H1 (cell line): ENCODE measurements around the gene RGS4. TPM values are rescaled to one million over a fixed set of nuclear protein-coding genes. Genes with fewer than 3 reads are reported as not detected.

Experiments
- CTCF ChIA-PET: fragments of 300-600 bp; sonication (Branson Sonifier 250); formaldehyde crosslinking; loops from one replicate; lab custom pipeline; 2021; ENCODE audit not compliant: partially characterized antibody; lab: Charles Lee
- POLR2A ChIA-PET: fragments of 300-600 bp; sonication (Branson Sonifier 250); formaldehyde crosslinking; loops from one replicate; lab custom pipeline; 2021; ENCODE audit warnings: inconsistent platforms; ENCODE audit not compliant: partially characterized antibody; lab: Charles Lee
- DNase-seq, 2 experiments: peaks; one replicate each; pipeline versions ENCODE4 v3.0.0 to v3.0.0-alpha.2; 2010 to 2022; ENCODE audit warnings: low spot score in 2 of 2, low read depth in 1 of 2, mixed read lengths in 1 of 2
- FAIRE-seq: peaks from 2 replicates; lab custom pipeline; 2011; peaks lifted over from hg19 to GRCh38; lab: Jason Lieb, UNC
- H2AFZ ChIP-seq: 2 replicates; pipeline ENCODE4 v1.8.1; 2012; ENCODE audit warnings: low read length, inconsistent platforms
- H2AK5ac ChIP-seq: 2 replicates; pipeline ENCODE4 v1.6.1; 2013; ENCODE audit warnings: low read depth, low read length
- H2BK120ac ChIP-seq: replicated peaks from 2 replicates; pipeline ENCODE3; 2013; ENCODE audit warnings: low read depth, low read length, inconsistent platforms
- H2BK12ac ChIP-seq: 2 replicates; pipeline ENCODE4 v1.6.1; 2013; ENCODE audit warnings: low read depth, low read length
- H2BK15ac ChIP-seq: 2 replicates; pipeline ENCODE4 v1.6.1; 2013; ENCODE audit warnings: low read length
- H2BK20ac ChIP-seq: 2 replicates; pipeline ENCODE4 v1.6.1; 2013; ENCODE audit warnings: low read length
- H2BK5ac ChIP-seq: 2 replicates; pipeline ENCODE4 v1.6.1; 2013; ENCODE audit warnings: low read depth, low read length
- H3K14ac ChIP-seq: 2 replicates; pipeline ENCODE4 v1.6.1; 2013; ENCODE audit warnings: inconsistent platforms; ENCODE audit not compliant: insufficient read length
- H3K18ac ChIP-seq: 2 replicates; pipeline ENCODE4 v1.6.1; 2013; ENCODE audit warnings: low read length; ENCODE audit errors: extremely low read depth
- H3K23ac ChIP-seq: 2 replicates; pipeline ENCODE4 v1.6.1; 2013; ENCODE audit warnings: inconsistent platforms; ENCODE audit not compliant: insufficient read length
- H3K23me2 ChIP-seq: 2 replicates; pipeline ENCODE4 v1.6.1; 2013; ENCODE audit warnings: low read depth, low read length
- H3K27ac ChIP-seq: 2 replicates; pipeline ENCODE4 v1.6.1; 2011; ENCODE audit warnings: low read depth, low read length, inconsistent platforms
- H3K27me3 ChIP-seq, 4 experiments: replicated peaks in 1 of 4; 1 replicate in 1 of 4; 2 replicates in 3 of 4; pipeline versions ENCODE4 v1.6.1 to v1.8.1; 2011 to 2013; ENCODE audit warnings: low read length in 3 of 4, mild to moderate bottlenecking in 3 of 4, inconsistent platforms in 2 of 4, mixed read lengths in 2 of 4, moderate library complexity in 1 of 4; ENCODE audit not compliant: control insufficient read depth in 3 of 4, insufficient read depth in 3 of 4; ENCODE audit errors: extremely low read depth in 1 of 4
- H3K36me3 ChIP-seq, 4 experiments: 2 replicates each; pipeline versions ENCODE4 v1.6.1 to v1.8.1; 2011 to 2013; ENCODE audit warnings: mild to moderate bottlenecking in 4 of 4, low read length in 3 of 4, moderate library complexity in 2 of 4, control low read depth in 1 of 4, inconsistent platforms in 1 of 4; ENCODE audit not compliant: insufficient read depth in 4 of 4, control insufficient read depth in 2 of 4
- H3K4ac ChIP-seq: replicated peaks from 2 replicates; pipeline ENCODE3; 2013; ENCODE audit warnings: low read length, low read depth, mixed read lengths, inconsistent platforms; ENCODE audit not compliant: insufficient read length
- H3K4me1 ChIP-seq, 4 experiments: replicated peaks in 1 of 4; 1 replicate in 1 of 4; 2 replicates in 3 of 4; pipeline versions ENCODE4 v1.6.1 to v1.8.1; 2011 to 2013; ENCODE audit warnings: low read length in 3 of 4, inconsistent platforms in 2 of 4, mixed read lengths in 1 of 4; ENCODE audit not compliant: insufficient read depth in 4 of 4, control insufficient read depth in 3 of 4
- H3K4me2 ChIP-seq, 2 experiments: 2 replicates each; pipeline versions ENCODE4 v1.6.1 to v1.8.1; 2011 to 2013; ENCODE audit warnings: low read depth in 2 of 2, low read length in 2 of 2, control low read depth in 1 of 2, inconsistent platforms in 1 of 2, mild to moderate bottlenecking in 1 of 2; ENCODE audit not compliant: insufficient read depth in 1 of 2
- H3K4me3 ChIP-seq, 4 experiments: fragments of 200-600, 300-600 bp in 1 of 4; sonication (generic), shearing (Covaris generic), sonication (Bioruptor Twin) in 1 of 4; 2 replicates each; pipeline versions ENCODE4 v1.5.1 to v1.8.1; 2011 to 2016; ENCODE audit warnings: low read length in 4 of 4, low read depth in 3 of 4, control low read depth in 2 of 4, inconsistent platforms in 2 of 4, mild to moderate bottlenecking in 2 of 4, mixed read lengths in 1 of 4, moderate library complexity in 1 of 4; ENCODE audit not compliant: insufficient read depth in 2 of 4; ENCODE audit errors: extremely low read depth in 1 of 4
- H3K56ac ChIP-seq: replicated peaks from 2 replicates; pipeline ENCODE3; 2013; ENCODE audit warnings: low read depth, mild to moderate bottlenecking, mixed read lengths, low read length, inconsistent platforms; ENCODE audit not compliant: insufficient read length
- H3K79me1 ChIP-seq: 2 replicates; pipeline ENCODE4 v1.6.1; 2013; ENCODE audit warnings: low read depth, low read length, control low read depth
- H3K79me2 ChIP-seq, 2 experiments: 2 replicates each; pipeline versions ENCODE4 v1.6.1 to v1.8.1; 2012 to 2013; ENCODE audit warnings: low read length in 2 of 2, mild to moderate bottlenecking in 2 of 2, inconsistent platforms in 1 of 2; ENCODE audit not compliant: insufficient read depth in 2 of 2, control insufficient read depth in 1 of 2
- H3K9ac ChIP-seq, 4 experiments: replicated peaks in 1 of 4; 1 replicate in 1 of 4; 2 replicates in 3 of 4; pipeline versions ENCODE4 v1.6.1 to v1.8.1; 2011 to 2013; ENCODE audit warnings: low read depth in 3 of 4, low read length in 3 of 4, control low read depth in 2 of 4, mild to moderate bottlenecking in 2 of 4, moderate library complexity in 2 of 4, inconsistent platforms in 1 of 4; ENCODE audit errors: extremely low read depth in 1 of 4
- H3K9me3 ChIP-seq, 2 experiments: 2 replicates each; pipeline versions ENCODE4 v1.6.1 to v1.8.1; 2012 to 2013; ENCODE audit warnings: mild to moderate bottlenecking in 2 of 2, moderate library complexity in 2 of 2, control low read depth in 1 of 2, inconsistent platforms in 1 of 2, low read depth in 1 of 2, low read length in 1 of 2, mixed read lengths in 1 of 2; ENCODE audit not compliant: insufficient read depth in 2 of 2
- H4K20me1 ChIP-seq, 2 experiments: replicated peaks in 1 of 2; 2 replicates each; pipeline versions ENCODE3 to v1.8.1; 2011 to 2013; ENCODE audit warnings: inconsistent platforms in 2 of 2, low read length in 2 of 2, mild to moderate bottlenecking in 1 of 2; ENCODE audit not compliant: insufficient read depth in 2 of 2, control insufficient read depth in 1 of 2
- H4K5ac ChIP-seq: 2 replicates; pipeline ENCODE4 v1.6.1; 2013; ENCODE audit warnings: low read length, low read depth, mixed read lengths, inconsistent platforms; ENCODE audit not compliant: insufficient read length
- H4K8ac ChIP-seq: 2 replicates; pipeline ENCODE4 v1.8.0; 2013; ENCODE audit warnings: mild to moderate bottlenecking, moderate library complexity, low read length, inconsistent platforms; ENCODE audit not compliant: insufficient read depth; ENCODE audit errors: extremely low read depth
- H4K91ac ChIP-seq: replicated peaks from 2 replicates; pipeline ENCODE3; 2013; ENCODE audit warnings: low read length, mixed read lengths, inconsistent platforms; ENCODE audit not compliant: insufficient read length
- ATF2 ChIP-seq: IDR thresholded peaks from 2 replicates; pipeline ENCODE4 v1.6.1; 2012; ENCODE audit warnings: low read length, inconsistent platforms
- BACH1 ChIP-seq: IDR thresholded peaks from 2 replicates; pipeline ENCODE4 v1.6.1; 2012; ENCODE audit warnings: low read length, improper control_type of control experiment
- CBX8 ChIP-seq: fragments of 300-800, 300-1000 bp; sonication (generic); IDR thresholded peaks from 2 replicates; pipeline ENCODE4 v1.7.1; 2016; ENCODE audit warnings: low read depth, low read length, borderline replicate concordance
- CHD2 ChIP-seq: IDR thresholded peaks from 2 replicates; pipeline ENCODE4 v1.6.1; 2012; ENCODE audit warnings: low read length, improper control_type of control experiment
- CREB1 ChIP-seq: IDR thresholded peaks from 2 replicates; pipeline ENCODE4 v1.6.1; 2012; ENCODE audit warnings: inconsistent platforms
- EGR1 ChIP-seq: IDR thresholded peaks from 2 replicates; pipeline ENCODE4 v1.6.1; 2011; ENCODE audit warnings: low read depth, low read length, borderline replicate concordance
- EP300 ChIP-seq, 2 experiments: IDR thresholded peaks; 1 replicate in 1 of 2; 2 replicates in 1 of 2; pipeline ENCODE4 v1.6.1; 2011 to 2012; ENCODE audit warnings: low read depth in 2 of 2, low read length in 2 of 2, mild to moderate bottlenecking in 2 of 2, borderline replicate concordance in 1 of 2, inconsistent platforms in 1 of 2, moderate library complexity in 1 of 2
- FOSL1 ChIP-seq: IDR thresholded peaks from 2 replicates; pipeline ENCODE4 v1.6.1; 2011; ENCODE audit warnings: mild to moderate bottlenecking, low read depth, low read length, moderate library complexity; ENCODE audit not compliant: insufficient read depth
- JUN ChIP-seq: IDR thresholded peaks from 2 replicates; pipeline ENCODE4 v1.6.1; 2011; ENCODE audit warnings: low read depth, mild to moderate bottlenecking, improper control_type of control experiment, low read length
- POU5F1 ChIP-seq: IDR thresholded peaks from 2 replicates; pipeline ENCODE4 v1.6.1; 2011; ENCODE audit warnings: low read depth, mild to moderate bottlenecking, low read length, moderate library complexity
- RFX5 ChIP-seq: IDR thresholded peaks from 2 replicates; pipeline ENCODE4 v1.6.1; 2011; ENCODE audit warnings: low read depth, low read length, improper control_type of control experiment, borderline replicate concordance
- SAP30 ChIP-seq: fragments of 300-600 bp; sonication (generic); IDR thresholded peaks from 2 replicates; pipeline ENCODE4 v1.7.1; 2012; ENCODE audit warnings: low read length, moderate library complexity, mild to moderate bottlenecking, inconsistent platforms; ENCODE audit not compliant: insufficient read depth, insufficient replicate concordance
- WGBS, 2 experiments: shearing (Covaris generic) in 1 of 2; methylation state at CpG; one replicate each; pipeline versions ENCODE4 v1.1.6 to v1.1.7; 2013 to 2015; ENCODE audit warnings: low lambda C conversion rate in 2 of 2, mixed read lengths in 2 of 2, inconsistent platforms in 1 of 2, low coverage in 1 of 2, missing lambda C conversion rate in 1 of 2; ENCODE audit not compliant: insufficient replicate concordance in 2 of 2, insufficient coverage in 1 of 2, insufficient read length in 1 of 2; ENCODE audit errors: extremely low coverage in 1 of 2, missing lambda C conversion rate in 1 of 2; 5-methylcytosine and 5-hydroxymethylcytosine counted together
- polyA plus RNA-seq, 7 experiments: library from polyadenylated mRNA; depleted of rRNA in 3 of 7; stranded (reverse) in 5 of 7; unstranded in 2 of 7; fragments of >200 nt in 5 of 7; fragments of 200-250 nt in 2 of 7; gene quantifications; 1 replicate in 5 of 7; 2 replicates in 1 of 7; 4 replicates in 1 of 7; pipeline versions ENCODE4 v1.2.1 to v1.2.3, GENCODE V29; 2011 to 2013; ENCODE audit warnings: missing spikeins in 2 of 7, mixed read lengths in 2 of 7
- total RNA-seq: library from RNA; stranded (reverse); fragmentation: NEBNext Ultra II Directional; extraction: Animal tissue kit (Norgen Biotek cat#: 25700); gene quantifications from 2 replicates; pipeline ENCODE4 v1.2.1, GENCODE V29; 2021

RGS4 gene
- total and polyA plus RNA-seq, 2 of the 8 experiments (the other 6 are each of a cell fraction or from before 2014, with no cell fraction given), result 0.26 to 0.74 TPM

- Histone ChIP-seq H2BK12ac (no peak overlapping the region), H3K4me1 (no peaks in the 10 kb centered on the region), H4K5ac (no peak overlapping the region), H3K27me3 (no peaks in the 10 kb centered on the region), H3K4me2 (no peak overlapping the region), H3K23ac (no peak overlapping the region), H2BK15ac (no peak overlapping the region), H3K36me3 (no peaks in the 10 kb centered on the region), H2BK120ac (no peak overlapping the region), H2AK5ac (no peak overlapping the region), H4K91ac (no peak overlapping the region), H3K9me3 (peaks cover 0 to 5% of the 10 kb centered on the region in 2 experiments; a peak in 2 of 4 replicates), H3K79me1 (no peaks in the 10 kb centered on the region), H3K56ac (no peak overlapping the region), H4K8ac (no peak overlapping the region), H3K9ac (no peak overlapping the region), H3K79me2 (no peaks in the 10 kb centered on the region), H3K4ac (no peak overlapping the region), H3K4me3 (no peak overlapping the region), H3K18ac (no peak overlapping the region), H2AFZ (no peak overlapping the region), H4K20me1 (no peaks in the 10 kb centered on the region), H2BK20ac (no peak overlapping the region), H2BK5ac (no peak overlapping the region), H3K23me2 (no peaks in the 10 kb centered on the region), H3K14ac (no peak overlapping the region), H3K27ac (no peak overlapping the region)
- ChIA-PET CTCF (interaction anchor here (1.2 to 1.5 kb wide), 3 partner anchors 34 to 117 kb away, joined by 3 to 6 read pairs (median 4); no protein-coding TSS in a partner anchor), POLR2A (no interaction called here)
- DNase-seq (no peak), FAIRE-seq (no peak)
- WGBS, 2 experiments, result 97% methylated on average over 2 of the region's 2 CpGs; no CpG with 5 or more reads in 1 of the 2 experiments
- TF ChIP-seq CHD2, result no peak
- TF ChIP-seq CBX8, result no peak
- TF ChIP-seq BACH1, result no peak
- TF ChIP-seq RFX5, result no peak
- no peak for TF ChIP-seq ATF2
- TF ChIP-seq JUN, result no peak
- no peak for TF ChIP-seq EP300 (IDR thresholded peaks at IDR 0.05; ENCODE audit: borderline replicate concordance in 1 of 2, low read depth in 2 of 2, low read length in 2 of 2)
- no peak for TF ChIP-seq CREB1
- no peak for TF ChIP-seq FOSL1
- TF ChIP-seq POU5F1, result no peak
- no peak for TF ChIP-seq EGR1
- TF ChIP-seq SAP30, result no peak
Measured at GRCh38 chr1:163106364-163106987, 37.3 kb downstream of the RGS4 start.
